Testis (tissue), 3 donors: ENCODE measurements around the gene AUTS2. TPM values are rescaled to one million over a fixed set of nuclear protein-coding genes. Genes with fewer than 3 reads are reported as not detected.

Source experiments
- DNase-seq: peaks from one replicate; pipeline ENCODE4 v3.0.0-alpha.2; 2019
- H3K27ac ChIP-seq, 2 donors: fragments of 200-600 bp; sonication (generic); one replicate each; pipeline ENCODE4 v1.5.1; 2019
- H3K27me3 ChIP-seq: fragments of 200-600 bp; sonication (generic); one replicate; pipeline ENCODE4 v1.5.1; 2019
- H3K36me3 ChIP-seq: fragments of 200-600 bp; sonication (generic); one replicate; pipeline ENCODE4 v1.5.1; 2017; ENCODE audit warnings: low read depth; ENCODE audit errors: missing control alignments
- H3K4me1 ChIP-seq: fragments of 200-600 bp; sonication (generic); one replicate; pipeline ENCODE4 v1.5.1; 2019
- H3K4me3 ChIP-seq, 2 donors: fragments of 200-600 bp; sonication (generic); one replicate each; pipeline ENCODE4 v1.5.1; 2017 to 2019
- H3K9me3 ChIP-seq: fragments of 200-600 bp; sonication (generic); one replicate; pipeline ENCODE4 v1.5.1; 2017
- POLR2A ChIP-seq: fragments of 450-650 bp; IDR thresholded peaks from one replicate; pipeline ENCODE4 v1.6.1; 2017; ENCODE audit warnings: antibody characterized with exemption, mild to moderate bottlenecking, moderate library complexity
- WGBS, 2 donors: methylation state at CpG; one replicate each; pipeline ENCODE4 v1.1.5; 2018; 5-methylcytosine and 5-hydroxymethylcytosine counted together
- intact Hi-C: fragments of 100-400 bp; cut with DNase I; formaldehyde crosslinking; loops from one replicate; pipeline ENCODE4 v1.15.1; 2023; ENCODE audit warnings: low total_unique reads
- polyA plus RNA-seq: library from polyadenylated mRNA; stranded (reverse); fragments of 350-450 nt; fragmentation: Illumina TruSeq; extraction: RNeasy Lipid Tissue Mini Kit (QIAGEN cat#74804); gene quantifications from one replicate; pipeline ENCODE4 v1.2.3, GENCODE V29; 2014; ENCODE audit warnings: low read depth, low replicate concordance; ENCODE audit not compliant: insufficient read depth
- total RNA-seq, 2 donors: library from RNA; depleted of rRNA; stranded (reverse); fragments of >200 nt; gene quantifications; one replicate each; pipeline ENCODE4 v1.2.3, GENCODE V29; 2016
- TF ChIP-seq, protein P1 (sequence below), 3 experiments: fragments of 450-650 bp in 2 of 3; fragments of 200-600 bp in 1 of 3; sonication (generic) in 1 of 3; IDR thresholded peaks; one replicate each; pipeline ENCODE4 v1.5.1; 2016 to 2019; ENCODE audit warnings: antibody characterized with exemption in 3 of 3, mild to moderate bottlenecking in 2 of 3, moderate library complexity in 1 of 3

AUTS2 gene
- total and polyA plus RNA-seq, 3 donors from 2014 or later = 21.3 to 75.5 (median 56.1) TPM

DNA sequence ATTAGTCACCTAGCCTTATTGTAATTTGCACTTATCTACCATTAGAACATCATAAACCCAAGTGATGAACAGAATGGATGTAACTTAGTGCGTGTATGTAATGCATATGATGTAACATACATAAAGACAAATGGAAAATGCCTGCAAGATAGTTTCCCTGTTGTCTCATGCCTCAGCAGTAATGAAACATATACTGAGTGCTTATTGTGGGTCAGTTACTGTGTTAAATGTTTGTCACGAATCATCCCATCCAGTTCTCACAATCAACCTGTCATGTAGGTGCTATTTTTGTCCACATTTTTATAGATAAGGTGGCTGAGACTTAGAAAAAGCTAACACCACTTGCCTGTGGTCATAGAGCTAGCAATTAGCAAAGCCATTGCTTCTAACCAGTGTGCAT lies 350.8 kb downstream of the AUTS2 start:
- WGBS, 2 donors = 75 to 85% methylated on average over 2 of the region's 2 CpGs
- intact Hi-C loops = no loop called here
- H3K9me3 ChIP-seq = no peaks in the 10 kb centered on the region

DNA sequence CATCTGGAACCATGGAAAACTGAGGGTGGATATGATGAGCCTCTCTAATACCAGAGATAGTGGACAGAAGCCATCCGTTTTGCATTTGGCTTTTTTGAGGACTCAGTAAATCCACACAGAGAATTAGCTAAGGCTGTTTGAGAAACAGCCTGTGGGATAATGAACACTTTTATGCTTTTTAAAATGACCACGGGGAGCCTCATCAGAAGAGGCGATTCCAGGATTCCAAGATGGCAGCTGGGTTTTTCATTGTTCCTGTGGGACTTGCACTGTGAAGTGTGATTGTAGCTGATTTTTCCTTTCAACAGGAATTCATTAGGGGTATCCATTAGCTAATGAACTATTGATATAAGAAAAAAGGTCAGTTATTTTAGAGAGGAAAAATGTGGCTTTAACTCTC lies 353.2 kb downstream of the AUTS2 start:
- peaks cover 9% of the 10 kb centered on the region for H3K4me1 ChIP-seq
- no peak overlapping the region for H3K27ac ChIP-seq
- H3K9me3 ChIP-seq = no peaks in the 10 kb centered on the region
- H3K4me3 ChIP-seq = peak overlapping the region in 1 of 2 donors; percentile 22
- no peaks in the 10 kb centered on the region for H3K27me3 ChIP-seq
- H3K36me3 ChIP-seq = no peaks in the 10 kb centered on the region
- no peak for DNase-seq
- intact Hi-C loops = no loop called here
- TF ChIP-seq, protein P1, sequence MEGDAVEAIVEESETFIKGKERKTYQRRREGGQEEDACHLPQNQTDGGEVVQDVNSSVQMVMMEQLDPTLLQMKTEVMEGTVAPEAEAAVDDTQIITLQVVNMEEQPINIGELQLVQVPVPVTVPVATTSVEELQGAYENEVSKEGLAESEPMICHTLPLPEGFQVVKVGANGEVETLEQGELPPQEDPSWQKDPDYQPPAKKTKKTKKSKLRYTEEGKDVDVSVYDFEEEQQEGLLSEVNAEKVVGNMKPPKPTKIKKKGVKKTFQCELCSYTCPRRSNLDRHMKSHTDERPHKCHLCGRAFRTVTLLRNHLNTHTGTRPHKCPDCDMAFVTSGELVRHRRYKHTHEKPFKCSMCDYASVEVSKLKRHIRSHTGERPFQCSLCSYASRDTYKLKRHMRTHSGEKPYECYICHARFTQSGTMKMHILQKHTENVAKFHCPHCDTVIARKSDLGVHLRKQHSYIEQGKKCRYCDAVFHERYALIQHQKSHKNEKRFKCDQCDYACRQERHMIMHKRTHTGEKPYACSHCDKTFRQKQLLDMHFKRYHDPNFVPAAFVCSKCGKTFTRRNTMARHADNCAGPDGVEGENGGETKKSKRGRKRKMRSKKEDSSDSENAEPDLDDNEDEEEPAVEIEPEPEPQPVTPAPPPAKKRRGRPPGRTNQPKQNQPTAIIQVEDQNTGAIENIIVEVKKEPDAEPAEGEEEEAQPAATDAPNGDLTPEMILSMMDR (IDR thresholded peaks at IDR 0.05) = no peak
- TF ChIP-seq POLR2A = no peak
- WGBS, 2 donors = 87 to 93% methylated on average over 3 of the region's 3 CpGs

More for the DNA sequence above, 350.8 kb downstream of the AUTS2 start:
- no peak overlapping the region for H3K4me3 ChIP-seq
- no peaks in the 10 kb centered on the region for H3K27me3 ChIP-seq
- no peak for DNase-seq
- TF ChIP-seq, protein P1 (IDR thresholded peaks at IDR 0.05) = no peak
- no peak for TF ChIP-seq POLR2A
- no peaks in the 10 kb centered on the region for H3K36me3 ChIP-seq
- H3K4me1 ChIP-seq = peaks cover 9% of the 10 kb centered on the region
- no peak overlapping the region for H3K27ac ChIP-seq

DNA sequence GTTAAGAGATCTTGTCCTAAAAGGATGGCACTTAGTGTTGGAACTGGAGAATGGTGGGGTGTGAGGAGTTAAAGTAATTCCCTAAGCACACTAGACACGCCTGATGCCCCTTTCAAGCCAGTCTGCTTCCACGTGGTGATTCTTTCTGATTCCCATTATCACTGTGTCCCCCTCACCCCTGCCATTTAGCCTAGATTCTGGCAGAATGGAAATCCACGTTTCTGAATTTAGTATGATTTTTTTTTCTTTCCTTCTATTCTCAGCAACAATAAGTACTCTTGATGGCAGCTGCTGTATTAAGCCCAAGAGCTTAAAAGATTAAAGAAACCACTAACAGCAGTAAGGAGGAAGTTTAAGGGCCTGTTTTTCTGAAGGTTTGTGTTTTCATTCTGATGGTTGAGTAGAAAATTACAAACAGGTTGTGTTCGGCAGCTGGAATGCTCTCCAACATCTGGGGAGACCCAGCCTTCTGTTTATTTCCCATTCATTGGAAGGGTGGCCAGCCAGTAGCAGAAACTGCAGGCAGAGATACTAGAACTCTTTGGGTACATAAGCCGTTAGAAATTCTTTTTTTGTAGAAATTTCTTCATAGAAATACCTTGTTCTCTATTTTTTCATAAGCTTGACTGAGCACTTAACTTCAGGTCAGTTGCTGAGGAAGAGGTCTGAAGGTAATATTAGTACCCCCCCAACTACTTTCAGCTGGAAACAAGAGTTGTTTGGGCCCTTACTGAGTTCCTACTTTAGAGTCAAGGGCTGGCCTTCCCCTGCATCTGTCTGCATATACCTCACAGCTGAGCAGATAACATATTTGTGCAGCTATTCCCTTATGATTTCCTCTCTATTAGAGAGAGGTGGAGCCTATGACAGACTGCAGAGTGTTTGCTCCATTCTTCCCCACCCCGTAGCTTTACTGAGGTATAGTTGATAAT lies 355.1 kb downstream of the AUTS2 start:
- 45 to 55% methylated on average over 6 of the region's 6 CpGs for WGBS, 2 donors
- no peak overlapping the region for H3K27ac ChIP-seq
- H3K27me3 ChIP-seq = no peaks in the 10 kb centered on the region
- H3K9me3 ChIP-seq = no peaks in the 10 kb centered on the region
- H3K4me1 ChIP-seq = peaks cover 9% of the 10 kb centered on the region
- intact Hi-C loops = no loop called here
- H3K4me3 ChIP-seq = no peak overlapping the region
- TF ChIP-seq, protein P1 (IDR thresholded peaks at IDR 0.05) = no peak
- no peak for TF ChIP-seq POLR2A
- H3K36me3 ChIP-seq = no peaks in the 10 kb centered on the region
- no peak for DNase-seq

DNA sequence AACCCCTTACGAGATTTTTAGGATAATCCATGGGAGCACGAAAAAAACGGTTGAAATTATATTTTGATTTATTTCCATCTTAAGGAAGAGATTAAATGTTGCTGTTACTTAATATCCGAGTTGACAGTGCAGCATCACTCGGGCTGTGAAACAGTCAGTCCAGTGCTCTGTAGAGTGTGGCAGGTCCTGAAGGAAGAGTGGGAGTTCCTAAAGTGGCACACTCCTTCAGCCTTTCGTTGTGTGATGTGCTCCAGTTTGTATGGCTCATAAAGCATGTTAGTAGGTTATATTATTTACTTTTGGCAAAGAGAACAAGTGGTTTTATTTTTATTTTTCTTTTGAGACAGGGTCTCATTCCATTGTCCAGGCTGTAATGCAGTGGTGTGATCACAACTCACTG lies 358.3 kb downstream of the AUTS2 start:
- no peak for DNase-seq
- Histone ChIP-seq H3K27ac (no peak overlapping the region), H3K36me3 (no peaks in the 10 kb centered on the region), H3K4me3 (no peak overlapping the region), H3K27me3 (no peaks in the 10 kb centered on the region), H3K9me3 (no peaks in the 10 kb centered on the region), H3K4me1 (peaks cover 9% of the 10 kb centered on the region)
- 84 to 89% methylated on average over 6 of the region's 6 CpGs for WGBS, 2 donors
- no peak for TF ChIP-seq POLR2A
- TF ChIP-seq, protein P1 (IDR thresholded peaks at IDR 0.05) = no peak
- intact Hi-C loops = no loop called here
